AG04450 (cell line): ENCODE data around the gene CAMK2B. TPM values are rescaled to one million over a fixed set of nuclear protein-coding genes. Genes with fewer than 3 reads are reported as not detected.

ENCODE experiments used
- CTCF ChIA-PET: fragments of 300-600, 350-600 bp; formaldehyde crosslinking; extraction: SDS; loops from one replicate; lab custom pipeline; 2022; ENCODE audit warnings: antibody characterized with exemption, inconsistent platforms; lab: Charles Lee
- POLR2A ChIA-PET: fragments of 350-600 bp; formaldehyde crosslinking; extraction: SDS; loops from one replicate; lab custom pipeline; 2021; ENCODE audit warnings: antibody characterized with exemption, inconsistent platforms; lab: Yijun Ruan, JAX
- DNase-seq: peaks from one replicate; pipeline ENCODE4 v3.0.0-alpha.2; 2011; ENCODE audit warnings: low read depth, low spot score
- H3K27ac ChIP-seq: one replicate; pipeline ENCODE4 v1.5.1; 2012; ENCODE audit warnings: low read depth, low read length, control low read depth
- H3K27me3 ChIP-seq: one replicate; pipeline ENCODE4 v1.6.0; 2012; ENCODE audit warnings: low read length; ENCODE audit not compliant: control insufficient read depth, insufficient read depth
- H3K4me3 ChIP-seq: 2 replicates; pipeline ENCODE4 v1.5.1; 2011; ENCODE audit warnings: mild to moderate bottlenecking, low read depth, low read length, control low read depth
- H3K9me3 ChIP-seq: 2 replicates; pipeline ENCODE4 v1.5.1; 2012; ENCODE audit warnings: low read length; ENCODE audit not compliant: control insufficient read depth, insufficient read depth
- polyA plus RNA-seq: library from polyadenylated mRNA; depleted of rRNA; stranded (reverse); fragments of >200 nt; gene quantifications from 2 replicates; pipeline ENCODE4 v1.2.3, GENCODE V29; 2011
- TF ChIP-seq, protein P1 (sequence below): IDR thresholded peaks from 2 replicates; pipeline ENCODE4 v1.5.1; 2011; ENCODE audit warnings: low read depth, low read length, control low read depth, inconsistent platforms

The CAMK2B gene
- polyA plus RNA-seq, 1 experiment, result not detected

DNA sequence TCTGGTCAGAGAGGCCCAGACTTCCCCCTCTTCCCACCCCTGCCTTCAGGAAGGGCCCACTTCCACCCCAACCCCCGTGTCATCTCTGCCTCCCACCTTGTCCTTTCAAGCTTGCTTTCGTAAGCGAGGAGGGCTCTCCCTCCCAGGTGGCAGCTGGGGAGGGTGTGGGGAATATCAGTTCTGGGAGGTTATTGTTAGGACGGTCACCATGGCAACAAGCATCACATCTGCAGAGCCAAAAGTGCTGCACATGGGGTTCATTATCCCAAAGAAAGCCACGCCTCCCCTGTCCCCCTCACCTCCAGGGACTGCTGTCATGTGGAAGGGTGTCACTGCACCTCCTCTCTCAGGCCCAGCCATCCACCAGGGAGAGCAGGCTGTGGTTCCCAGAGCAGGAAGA, 2.6 kb upstream of the CAMK2B start:
- POLR2A ChIA-PET, result no interaction called here
- H3K4me3 ChIP-seq, result no peak overlapping the region
- H3K27me3 ChIP-seq, result peaks cover 43% of the 10 kb centered on the region
- TF ChIP-seq, protein P1, sequence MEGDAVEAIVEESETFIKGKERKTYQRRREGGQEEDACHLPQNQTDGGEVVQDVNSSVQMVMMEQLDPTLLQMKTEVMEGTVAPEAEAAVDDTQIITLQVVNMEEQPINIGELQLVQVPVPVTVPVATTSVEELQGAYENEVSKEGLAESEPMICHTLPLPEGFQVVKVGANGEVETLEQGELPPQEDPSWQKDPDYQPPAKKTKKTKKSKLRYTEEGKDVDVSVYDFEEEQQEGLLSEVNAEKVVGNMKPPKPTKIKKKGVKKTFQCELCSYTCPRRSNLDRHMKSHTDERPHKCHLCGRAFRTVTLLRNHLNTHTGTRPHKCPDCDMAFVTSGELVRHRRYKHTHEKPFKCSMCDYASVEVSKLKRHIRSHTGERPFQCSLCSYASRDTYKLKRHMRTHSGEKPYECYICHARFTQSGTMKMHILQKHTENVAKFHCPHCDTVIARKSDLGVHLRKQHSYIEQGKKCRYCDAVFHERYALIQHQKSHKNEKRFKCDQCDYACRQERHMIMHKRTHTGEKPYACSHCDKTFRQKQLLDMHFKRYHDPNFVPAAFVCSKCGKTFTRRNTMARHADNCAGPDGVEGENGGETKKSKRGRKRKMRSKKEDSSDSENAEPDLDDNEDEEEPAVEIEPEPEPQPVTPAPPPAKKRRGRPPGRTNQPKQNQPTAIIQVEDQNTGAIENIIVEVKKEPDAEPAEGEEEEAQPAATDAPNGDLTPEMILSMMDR, result no peak
- no peak for DNase-seq
- no peaks in the 10 kb centered on the region; the same call in 1 of the 2 replicates for H3K9me3 ChIP-seq
- CTCF ChIA-PET, result no interaction called here
- H3K27ac ChIP-seq, result no peak overlapping the region

DNA sequence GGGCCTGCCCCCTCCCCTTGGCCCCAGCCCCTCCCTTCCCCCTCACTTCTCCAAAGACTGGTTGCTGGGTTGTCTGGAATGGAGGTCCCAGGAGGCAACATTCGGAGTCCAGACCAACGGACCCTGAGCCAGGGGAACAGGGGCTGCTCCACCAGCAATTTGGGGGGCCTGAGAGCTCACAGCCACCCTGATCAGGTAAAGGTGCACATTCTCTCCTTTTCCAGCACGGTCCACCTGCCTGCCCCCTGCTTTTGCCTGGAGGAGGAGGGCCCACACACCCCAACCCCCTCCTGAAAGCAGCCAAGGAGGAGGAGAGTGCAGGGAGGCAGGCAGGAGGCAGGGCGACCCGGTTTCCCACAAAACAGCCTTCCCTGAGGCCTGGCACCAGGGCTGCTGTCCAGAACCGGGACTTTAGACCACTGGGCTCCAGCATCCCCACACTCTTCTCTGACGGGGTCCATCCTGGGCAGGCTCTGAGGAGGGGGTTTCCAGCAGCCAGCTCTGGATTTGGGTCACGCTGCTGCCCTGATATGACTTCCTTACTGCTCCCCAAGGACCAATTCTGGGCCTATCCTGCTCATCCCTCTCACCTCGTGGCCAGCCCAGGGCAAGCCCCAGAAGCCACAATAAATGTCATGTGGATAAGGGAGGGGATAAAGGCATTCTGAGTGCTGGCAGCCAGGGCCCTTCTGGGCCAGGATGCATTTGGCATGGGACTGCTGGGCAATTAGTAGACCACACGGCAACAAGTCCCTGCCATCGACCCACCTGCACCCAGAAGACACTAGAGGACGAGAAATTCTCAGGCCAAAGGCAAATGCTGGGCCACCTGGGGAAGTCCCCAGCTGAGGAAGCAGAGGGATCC, 1.1 kb upstream of the CAMK2B start:
- H3K9me3 ChIP-seq, result no peaks in the 10 kb centered on the region
- H3K27ac ChIP-seq, result no peak overlapping the region
- peaks cover 48% of the 10 kb centered on the region for H3K27me3 ChIP-seq
- no peak overlapping the region for H3K4me3 ChIP-seq
- DNase-seq, result no peak
- CTCF ChIA-PET, result no interaction called here
- TF ChIP-seq, protein P1, result no peak
- POLR2A ChIA-PET, result no interaction called here

DNA sequence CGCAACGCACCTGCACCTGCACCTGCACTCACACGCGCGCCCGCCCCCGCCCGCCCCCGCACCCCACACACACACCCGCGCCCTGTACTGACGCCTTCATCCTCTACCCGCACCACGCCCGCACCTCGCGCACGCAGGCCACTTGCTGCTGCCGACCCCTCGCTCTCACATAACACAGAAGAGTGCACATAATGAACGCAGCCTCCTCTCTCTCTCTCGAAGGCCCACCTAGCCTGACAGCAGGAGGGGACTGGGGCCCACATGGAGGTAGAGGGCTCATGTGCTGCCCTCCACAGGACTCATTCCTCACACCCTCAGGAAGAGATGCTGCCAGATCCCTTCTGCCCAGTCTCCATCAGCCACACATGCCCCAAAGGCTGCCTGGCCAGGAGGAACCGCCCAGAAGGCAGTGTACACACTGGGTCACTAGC, 432 bp upstream of the CAMK2B start:
- Histone ChIP-seq H3K9me3 (no peaks in the 10 kb centered on the region), H3K27ac (no peak overlapping the region), H3K4me3 (no peak overlapping the region), H3K27me3 (peaks cover 49% of the 10 kb centered on the region)
- POLR2A ChIA-PET, result no interaction called here
- TF ChIP-seq, protein P1, result no peak
- no peak for DNase-seq
- CTCF ChIA-PET, result no interaction called here

DNA sequence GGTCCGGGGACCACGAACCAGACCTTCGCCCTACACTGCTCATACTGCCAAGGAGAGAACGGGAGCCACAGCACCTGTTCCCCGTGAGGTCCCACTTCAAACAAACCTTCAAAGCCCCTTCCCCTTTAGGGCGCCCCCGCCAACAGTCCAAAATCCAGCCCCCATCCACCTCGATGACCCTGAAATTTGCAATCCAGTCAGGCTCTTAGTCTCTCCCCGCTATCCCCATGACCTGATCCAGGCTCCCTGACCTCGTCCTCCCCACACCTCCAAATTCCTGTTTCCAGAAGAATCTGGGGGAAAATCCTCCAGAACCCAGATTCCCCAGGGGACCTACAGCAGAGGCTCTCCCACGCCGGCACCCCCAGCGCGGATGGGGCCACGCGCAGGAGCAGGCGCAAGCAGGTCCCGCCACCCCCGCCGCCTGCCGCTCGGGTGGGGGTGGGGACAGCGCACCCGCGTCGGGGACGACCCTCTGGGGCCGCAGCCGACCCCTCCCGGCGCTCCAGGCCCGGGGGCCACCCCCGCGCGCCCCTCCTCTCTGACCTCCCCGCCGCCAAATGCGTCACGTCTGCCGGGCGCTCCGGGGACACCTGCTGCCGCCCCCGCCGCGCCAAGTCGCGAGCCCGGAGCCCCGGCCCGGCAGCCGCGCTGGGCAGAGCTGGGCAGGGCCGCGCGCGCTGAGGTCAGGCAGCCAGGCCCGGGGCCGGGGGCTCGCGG, 753 bp downstream of the CAMK2B start:
- Histone ChIP-seq H3K9me3 (no peaks in the 10 kb centered on the region), H3K4me3 (no peak overlapping the region), H3K27me3 (peaks cover 49% of the 10 kb centered on the region), H3K27ac (no peak overlapping the region)
- DNase-seq, result no peak
- CTCF ChIA-PET, result interaction anchor here (0.5 kb wide), 1 partner anchor 186 kb away, joined by 3 read pairs; no protein-coding TSS in a partner anchor
- POLR2A ChIA-PET, result no interaction called here
- TF ChIP-seq, protein P1, result no peak

DNA sequence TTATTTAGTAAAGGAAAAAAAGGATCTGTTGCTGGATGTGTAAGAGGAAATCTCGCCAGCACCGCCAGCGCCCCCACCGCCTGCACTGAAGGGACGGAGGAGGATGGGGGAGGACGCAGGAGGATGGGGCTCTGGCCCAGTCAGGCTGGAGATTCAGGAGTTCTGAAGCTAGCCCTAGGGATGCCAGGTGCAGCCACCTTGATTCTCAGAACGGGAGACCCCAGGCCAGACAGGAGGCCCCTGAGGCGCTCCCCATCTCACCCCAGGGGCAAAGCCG, 1.3 kb downstream of the CAMK2B start:
- Histone ChIP-seq H3K27ac (no peak overlapping the region), H3K27me3 (peaks cover 47% of the 10 kb centered on the region), H3K4me3 (no peak overlapping the region), H3K9me3 (no peaks in the 10 kb centered on the region)
- ChIA-PET POLR2A (no interaction called here), CTCF (no interaction called here)
- TF ChIP-seq, protein P1, result no peak
- DNase-seq, result no peak
